Activated CD4-positive, alpha-beta T cell treated with anti-CD3 and anti-CD28 coated beads, Interleukin-2, amount 50 U/mL, for 4 hours (primary cell): ENCODE measurements around the gene TIMP4.

Source experiments
- DNase-seq, 2 experiments: peaks; one replicate each; pipeline ENCODE4 v3.0.0-alpha.2; 2020

Gene TIMP4

GRCh38 chr3:12185172-12185710 lies 26.5 kb upstream of the TIMP4 start:
- no peak for DNase-seq

- no peak for DNase-seq
These were observed 25.8 kb upstream of the TIMP4 start for GRCh38 chr3:12184541-12184940.

- DNase-seq = no peak
These were observed 24.2 kb upstream of the TIMP4 start for GRCh38 chr3:12182687-12183441.

GRCh38 chr3:12181806-12182205 lies 23.1 kb upstream of the TIMP4 start:
- no peak for DNase-seq

- no peak for DNase-seq
These were observed 22.6 kb upstream of the TIMP4 start for GRCh38 chr3:12181301-12181700.

GRCh38 chr3:12180631-12181030 lies 21.9 kb upstream of the TIMP4 start:
- DNase-seq = no peak

- no peak for DNase-seq
These were observed 21.5 kb upstream of the TIMP4 start for GRCh38 chr3:12180218-12180617.

GRCh38 chr3:12179441-12179840 lies 20.7 kb upstream of the TIMP4 start:
- DNase-seq = no peak

GRCh38 chr3:12178091-12178820 lies 19.5 kb upstream of the TIMP4 start:
- no peak for DNase-seq

- no peak for DNase-seq
These were observed 18.4 kb upstream of the TIMP4 start for GRCh38 chr3:12177126-12177525.

- no peak for DNase-seq
These were observed 17.2 kb upstream of the TIMP4 start for GRCh38 chr3:12175844-12176453.

- DNase-seq = no peak
These were observed 16.5 kb upstream of the TIMP4 start for GRCh38 chr3:12175137-12175593.

- DNase-seq = no peak
These were observed 11.5 kb upstream of the TIMP4 start for GRCh38 chr3:12170207-12170606.

GRCh38 chr3:12165909-12166308 lies 7.2 kb upstream of the TIMP4 start:
- no peak for DNase-seq

GRCh38 chr3:12159227-12159601 lies 502 bp upstream of the TIMP4 start:
- no peak for DNase-seq

- no peak for DNase-seq
These were observed 1.7 kb downstream of the TIMP4 start for GRCh38 chr3:12157026-12157425.

- DNase-seq = no peak
These were observed 2.9 kb downstream of the TIMP4 start for GRCh38 chr3:12155828-12156227.

GRCh38 chr3:12155264-12155663 lies 3.4 kb downstream of the TIMP4 start:
- DNase-seq = no peak

GRCh38 chr3:12154151-12154550 lies 4.6 kb downstream of the TIMP4 start:
- no peak for DNase-seq

- DNase-seq = no peak
These were observed 8.6 kb downstream of the TIMP4 start for GRCh38 chr3:12150112-12150511.

- DNase-seq = no peak
These were observed 9.7 kb downstream of the TIMP4 start for GRCh38 chr3:12149029-12149428.

- DNase-seq = no peak
These were observed 10.3 kb downstream of the TIMP4 start for GRCh38 chr3:12148183-12148940.
